GM12878 (cell line): ENCODE data around the gene FDXR. TPM values are rescaled to one million over a fixed set of nuclear protein-coding genes. Genes with fewer than 3 reads are reported as not detected.
"Not testable (repeated sequence)": the region's sequence is repeated elsewhere in the genome, so short reads cannot be mapped to it uniquely, and the experiment has no call there.

Source experiments
- ATAC-seq: fragments of 200-7000 bp; cut with Tn5 transposase; 3 replicates; pipeline ENCODE4 v1.9.1; 2020; ENCODE audit warnings: mild to moderate bottlenecking, moderate library complexity
- BruUV-seq: library from RNA; stranded (reverse); fragments of 400-500 nt; replicated peaks from 2 replicates; lab custom pipeline; 2021; lab: Mats Ljungman, UMichigan
- CTCF ChIA-PET: fragments of 300-600 bp; sonication (Branson Sonifier 250); formaldehyde crosslinking; extraction: SDS; loops from one replicate; lab custom pipeline; 2021; ENCODE audit warnings: inconsistent platforms; lab: Yijun Ruan, JAX
- POLR2A ChIA-PET: fragments of 350-600 bp; formaldehyde crosslinking; extraction: SDS; loops from one replicate; lab custom pipeline; 2021; ENCODE audit warnings: inconsistent platforms; lab: Charles Lee
- RAD21 ChIA-PET: fragments of 300-600 bp; sonication (Branson Sonifier 250); formaldehyde crosslinking; loops from one replicate; lab custom pipeline; 2023; ENCODE audit warnings: antibody characterized with exemption; ENCODE audit not compliant: unreplicated experiment; lab: Charles Lee
- SMC1A ChIA-PET: fragments of 300-600 bp; sonication (Branson Sonifier 250); formaldehyde crosslinking; loops from one replicate; lab custom pipeline; 2023; ENCODE audit not compliant: unreplicated experiment, uncharacterized antibody; lab: Charles Lee
- DNase-seq: peaks from one replicate; pipeline ENCODE4 v3.0.0-alpha.2; 2011; ENCODE audit warnings: low read depth, low spot score
- FAIRE-seq: peaks from 3 replicates; lab custom pipeline; 2011; peaks lifted over from hg19 to GRCh38; lab: Jason Lieb, UNC
- H2AFZ ChIP-seq: 2 replicates; pipeline ENCODE4 v1.6.0; 2011; ENCODE audit warnings: low read depth, low read length, control low read depth; ENCODE audit not compliant: control insufficient read depth
- H3K27ac ChIP-seq: 2 replicates; pipeline ENCODE4 v1.5.1; 2011; ENCODE audit warnings: control low read depth; ENCODE audit not compliant: control insufficient read depth, insufficient read depth
- H3K27me3 ChIP-seq, 2 experiments: replicated peaks in 1 of 2; 2 replicates each; pipeline versions ENCODE4 v1.6.0 to v1.6.1; 2011; ENCODE audit warnings: low read length in 1 of 2; ENCODE audit not compliant: control insufficient read depth in 2 of 2, insufficient read depth in 2 of 2
- H3K36me3 ChIP-seq, 2 experiments: 2 replicates each; pipeline ENCODE4 v1.5.1; 2011; ENCODE audit warnings: low read length in 1 of 2; ENCODE audit not compliant: control insufficient read depth in 2 of 2, insufficient read depth in 2 of 2
- H3K4me1 ChIP-seq: 2 replicates; pipeline ENCODE4 v1.6.1; 2011; ENCODE audit warnings: mild to moderate bottlenecking, low read length, moderate library complexity, mixed read lengths; ENCODE audit not compliant: control insufficient read depth, insufficient read depth
- H3K4me2 ChIP-seq: 2 replicates; pipeline ENCODE4 v1.6.0; 2011; ENCODE audit warnings: control low read depth; ENCODE audit not compliant: control insufficient read depth, insufficient read depth
- H3K4me3 ChIP-seq: fragments of 200-600 bp; sonication (generic); 2 replicates; pipeline ENCODE4 v1.5.1; 2016
- H3K79me2 ChIP-seq: 2 replicates; pipeline ENCODE4 v1.6.0; 2011; ENCODE audit warnings: low read length; ENCODE audit not compliant: control insufficient read depth, insufficient read depth
- H3K9ac ChIP-seq: 2 replicates; pipeline ENCODE4 v1.8.0; 2011; ENCODE audit warnings: low read length, control low read depth, mixed read lengths; ENCODE audit not compliant: control insufficient read depth, insufficient read depth
- H3K9me3 ChIP-seq: replicated peaks from 3 replicates; pipeline ENCODE4 v1.5.1; 2011; ENCODE audit warnings: mild to moderate bottlenecking, low read length; ENCODE audit not compliant: control insufficient read depth, insufficient read depth
- H4K20me1 ChIP-seq: 2 replicates; pipeline ENCODE4 v1.6.0; 2011; ENCODE audit not compliant: control insufficient read depth, insufficient read depth
- ELK1 ChIP-seq: IDR thresholded peaks from 2 replicates; pipeline ENCODE4 v1.6.1; 2012; ENCODE audit warnings: low read depth, low read length, improper control_type of control experiment
- HCFC1 ChIP-seq: fragments of 150-350 bp; IDR thresholded peaks from 2 replicates; pipeline ENCODE4 v1.6.1; 2014; ENCODE audit warnings: low read length
- NFYA ChIP-seq: IDR thresholded peaks from 2 replicates; pipeline ENCODE4 v1.6.1; 2011; ENCODE audit warnings: low read depth, mild to moderate bottlenecking, low read length, improper control_type of control experiment, borderline replicate concordance
- RUNX3 ChIP-seq: IDR thresholded peaks from 2 replicates; pipeline ENCODE4 v1.6.1; 2012; ENCODE audit warnings: low read length, inconsistent platforms
- SREBF1 ChIP-seq: IDR thresholded peaks from 2 replicates; pipeline ENCODE4 v1.6.1; 2012; ENCODE audit warnings: mild to moderate bottlenecking, low read length
- TARDBP ChIP-seq: IDR thresholded peaks from 2 replicates; pipeline ENCODE4 v1.6.1; 2016; ENCODE audit warnings: borderline replicate concordance
- TCF7 ChIP-seq: IDR thresholded peaks from 2 replicates; pipeline ENCODE4 v1.6.1; 2014; ENCODE audit warnings: antibody characterized with exemption, borderline replicate concordance
- ZBTB40 ChIP-seq: fragments of 450-650 bp; IDR thresholded peaks from 2 replicates; pipeline ENCODE4 v1.6.1; 2016; ENCODE audit warnings: mild to moderate bottlenecking, moderate library complexity, borderline replicate concordance
- WGBS: methylation state at CpG from one replicate; pipeline ENCODE4 v1.1.6; 2016; ENCODE audit warnings: low lambda C conversion rate; ENCODE audit not compliant: insufficient replicate concordance, insufficient coverage; ENCODE audit errors: missing lambda C conversion rate; 5-methylcytosine and 5-hydroxymethylcytosine counted together
- in situ Hi-C: fragments of 300-500 bp; cut with MboI; formaldehyde crosslinking; loops from 9 replicates; pipeline ENCODE4 v1.14.3; 2018; ENCODE audit warnings: mixed read lengths
- intact Hi-C: fragments of 100-400 bp; cut with micrococcal nuclease; formaldehyde crosslinking; loops from one replicate; pipeline ENCODE4 v1.14.2; 2022; ENCODE audit not compliant: unreplicated experiment
- polyA plus RNA-seq, 11 experiments: library from polyadenylated mRNA; depleted of rRNA in 4 of 11; unstranded in 6 of 11; stranded (reverse) in 5 of 11; fragments of >200 nt; fragmentation: Nextera tagmentation in 4 of 11; fragmentation: Illumina TruSeq in 1 of 11; extraction: Ambion mirVana in 4 of 11; extraction: Trizol in 1 of 11; gene quantifications; 1 replicate in 1 of 11; 2 replicates in 10 of 11; pipeline versions ENCODE4 v1.2.1 to v1.2.3, GENCODE V29; 2011 to 2016; ENCODE audit warnings: inconsistent platforms in 2 of 11, missing spikeins in 2 of 11, low read depth in 1 of 11
- total RNA-seq, 4 experiments: library from RNA; depleted of rRNA in 3 of 4; stranded (reverse); fragments of >200 nt in 3 of 4; fragmentation: Illumina TruSeq in 1 of 4; extraction: Trizol in 1 of 4; gene quantifications; 2 replicates each; pipeline versions ENCODE4 v1.2.1 to v1.2.3, GENCODE V29; 2013 to 2021
- TF ChIP-seq, protein P1 (sequence below): fragments of 450-650 bp; IDR thresholded peaks from 2 replicates; pipeline ENCODE4 v1.6.1; 2017; ENCODE audit warnings: mild to moderate bottlenecking

FDXR gene
- total and polyA plus RNA-seq, 10 of the 15 experiments (the other 5 are each of a cell fraction or from before 2014, with no cell fraction given) = 0.85 to 162 (median 48.2) TPM

- FAIRE-seq (no peak), DNase-seq (no peak), ATAC-seq (no peak)
- POLR2A ChIA-PET = interaction anchor here (0.6 to 1.5 kb wide), 3 partner anchors 124 to 606 kb away, joined by 3 read pairs; no protein-coding TSS in a partner anchor
- TF ChIP-seq SREBF1 (no peak), TCF7 (no peak), ZBTB40 (no peak), NFYA (no peak), HCFC1 (no peak), RUNX3 (no peak), TARDBP (no peak), ELK1 (no peak)
- TF ChIP-seq, protein P1, sequence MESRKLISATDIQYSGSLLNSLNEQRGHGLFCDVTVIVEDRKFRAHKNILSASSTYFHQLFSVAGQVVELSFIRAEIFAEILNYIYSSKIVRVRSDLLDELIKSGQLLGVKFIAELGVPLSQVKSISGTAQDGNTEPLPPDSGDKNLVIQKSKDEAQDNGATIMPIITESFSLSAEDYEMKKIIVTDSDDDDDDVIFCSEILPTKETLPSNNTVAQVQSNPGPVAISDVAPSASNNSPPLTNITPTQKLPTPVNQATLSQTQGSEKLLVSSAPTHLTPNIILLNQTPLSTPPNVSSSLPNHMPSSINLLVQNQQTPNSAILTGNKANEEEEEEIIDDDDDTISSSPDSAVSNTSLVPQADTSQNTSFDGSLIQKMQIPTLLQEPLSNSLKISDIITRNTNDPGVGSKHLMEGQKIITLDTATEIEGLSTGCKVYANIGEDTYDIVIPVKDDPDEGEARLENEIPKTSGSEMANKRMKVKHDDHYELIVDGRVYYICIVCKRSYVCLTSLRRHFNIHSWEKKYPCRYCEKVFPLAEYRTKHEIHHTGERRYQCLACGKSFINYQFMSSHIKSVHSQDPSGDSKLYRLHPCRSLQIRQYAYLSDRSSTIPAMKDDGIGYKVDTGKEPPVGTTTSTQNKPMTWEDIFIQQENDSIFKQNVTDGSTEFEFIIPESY = no peak
- no peak overlapping the region for H3K9ac ChIP-seq
- no peaks in the 10 kb centered on the region for H4K20me1 ChIP-seq
- H3K27me3 ChIP-seq = no peaks in the 10 kb centered on the region
- WGBS = 94% methylated on average over 2 of the region's 3 CpGs
- no peak overlapping the region for H3K4me3 ChIP-seq
- CTCF ChIA-PET = interaction anchor here (0.8 to 1.4 kb wide), 5 partner anchors 8 to 134 kb away, joined by 3 to 8 read pairs (median 3); no protein-coding TSS in a partner anchor
- RAD21 ChIA-PET = interaction anchor here (0.9 kb wide), 1 partner anchor 213 kb away, joined by 3 read pairs; no protein-coding TSS in a partner anchor
- peaks cover 17% of the 10 kb centered on the region for H3K4me1 ChIP-seq
- intact Hi-C loops (no loop called here), in situ Hi-C loops (no loop called here)
- peaks cover 16% of the 10 kb centered on the region for H3K79me2 ChIP-seq
- H3K4me2 ChIP-seq = no peak overlapping the region
- no TSS peak for BruUV-seq
- no peaks in the 10 kb centered on the region for H3K9me3 ChIP-seq
- SMC1A ChIA-PET = interaction anchor here (1.1 kb wide), 1 partner anchor 90 kb away, joined by 3 read pairs; no protein-coding TSS in a partner anchor
- no peaks in the 10 kb centered on the region; a peak in 3 of 4 replicates for H3K36me3 ChIP-seq
- no peak overlapping the region for H2AFZ ChIP-seq
- H3K27ac ChIP-seq = no peak overlapping the region
These were observed 2.3 kb downstream of the FDXR start for GRCh38 chr17:74870512-74870911.

GRCh38 chr17:74870028-74870427, 2.8 kb downstream of the FDXR start:
- H3K79me2 ChIP-seq = peaks cover 16% of the 10 kb centered on the region
- H3K9me3 ChIP-seq, DNase-seq, H3K4me3 ChIP-seq, intact Hi-C loops, H3K36me3 ChIP-seq, FAIRE-seq, in situ Hi-C loops, H4K20me1 ChIP-seq, RAD21 ChIA-PET, H3K27ac ChIP-seq, ATAC-seq, H2AFZ ChIP-seq, BruUV-seq, H3K4me2 ChIP-seq, H3K27me3 ChIP-seq, H3K9ac ChIP-seq: not testable (repeated sequence)
- 86% methylated on average over 9 of the region's 9 CpGs for WGBS
- CTCF ChIA-PET = interaction anchor here (0.8 to 1.4 kb wide), 6 partner anchors 8 to 134 kb away, joined by 3 to 8 read pairs (median 3); no protein-coding TSS in a partner anchor
- H3K4me1 ChIP-seq = peaks cover 18% of the 10 kb centered on the region
- POLR2A ChIA-PET = interaction anchor here (0.6 to 1.5 kb wide), 4 partner anchors 94 to 607 kb away, joined by 3 read pairs; partner anchors contain the start of gene NAT9
- SMC1A ChIA-PET = interaction anchor here (1.1 kb wide), 2 partner anchors 12 to 91 kb away, joined by 3 read pairs; no protein-coding TSS in a partner anchor
